Endodermal cell (in vitro differentiated cells): ENCODE measurements around the gene NEDD8. TPM values are rescaled to one million over a fixed set of nuclear protein-coding genes. Genes with fewer than 3 reads are reported as not detected.
A peak's percentile ranks its signal among the peaks of the same experiment; 100 is the strongest.

Source experiments
- DNase-seq: peaks from one replicate; pipeline ENCODE4 v3.0.0-alpha.2; 2017
- H3K27ac ChIP-seq: 2 replicates; pipeline ENCODE4 v1.5.1; 2013; ENCODE audit warnings: mild to moderate bottlenecking, low read depth, low read length, moderate library complexity
- H3K27me3 ChIP-seq: 2 replicates; pipeline ENCODE4 v1.6.1; 2013; ENCODE audit warnings: mild to moderate bottlenecking, low read length, moderate library complexity; ENCODE audit not compliant: insufficient read depth, control insufficient read depth, poor library complexity, severe bottlenecking
- H3K36me3 ChIP-seq: 2 replicates; pipeline ENCODE4 v1.7.0; 2013; ENCODE audit warnings: mild to moderate bottlenecking, low read length, moderate library complexity; ENCODE audit not compliant: control insufficient read depth, insufficient read depth
- H3K4me1 ChIP-seq: one replicate; pipeline ENCODE4 v1.7.0; 2013; ENCODE audit warnings: low read length; ENCODE audit not compliant: control insufficient read depth, insufficient read depth
- H3K4me3 ChIP-seq: 2 replicates; pipeline ENCODE4 v1.5.1; 2013; ENCODE audit warnings: mild to moderate bottlenecking, low read length, moderate library complexity
- H3K9ac ChIP-seq: 2 replicates; pipeline ENCODE4 v1.6.1; 2013; ENCODE audit warnings: mild to moderate bottlenecking, low read length, moderate library complexity; ENCODE audit not compliant: poor library complexity, severe bottlenecking; ENCODE audit errors: extremely low read depth
- H3K9me3 ChIP-seq: 2 replicates; pipeline ENCODE4 v1.6.1; 2013; ENCODE audit warnings: mild to moderate bottlenecking, low read length, moderate library complexity; ENCODE audit not compliant: control insufficient read depth
- H3K27ac Mint-ChIP-seq: 2 replicates; pipeline ENCODE4 v1.8.0; 2020; ENCODE audit warnings: mixed read lengths
- H3K27me3 Mint-ChIP-seq: 2 replicates; pipeline ENCODE4 v1.8.0; 2021; ENCODE audit warnings: mild to moderate bottlenecking, mixed read lengths; ENCODE audit not compliant: insufficient read depth
- H3K36me3 Mint-ChIP-seq: 2 replicates; pipeline ENCODE4 v1.8.0; 2020; ENCODE audit warnings: low read depth, mixed read lengths
- H3K4me1 Mint-ChIP-seq: 2 replicates; pipeline ENCODE4 v1.8.0; 2020; ENCODE audit warnings: mixed read lengths
- H3K4me3 Mint-ChIP-seq: 2 replicates; pipeline ENCODE4 v1.8.0; 2020; ENCODE audit warnings: mild to moderate bottlenecking, moderate library complexity, mixed read lengths
- H3K9me3 Mint-ChIP-seq: 2 replicates; pipeline ENCODE4 v1.8.0; 2020; ENCODE audit warnings: mild to moderate bottlenecking, mixed read lengths
- CTCF ChIP-seq: fragments of 200-600 bp; sonication (generic); conservative IDR thresholded peaks from 2 replicates; pipeline ENCODE4 v1.5.0; 2021; ENCODE audit warnings: antibody characterized with exemption, mild to moderate bottlenecking
- WGBS, 2 experiments: methylation state at CpG; one replicate each; pipeline versions ENCODE4 v1.1.5 to v1.1.7; 2013; ENCODE audit warnings: missing lambda C conversion rate in 2 of 2, mixed read lengths in 1 of 2; ENCODE audit not compliant: insufficient coverage in 1 of 2, insufficient read length in 1 of 2; 5-methylcytosine and 5-hydroxymethylcytosine counted together
- total RNA-seq, 2 donors: library from RNA; stranded (reverse); fragmentation: NEBNext Ultra II Directional in 1 of 2; extraction: Animal tissue kit (Norgen Biotek cat#: 25700) in 1 of 2; gene quantifications; 2 replicates in 1 of 2; 3 replicates in 1 of 2; pipeline ENCODE4 v1.2.1, GENCODE V29; 2021

The NEDD8 gene
- total RNA-seq, 2 donors from 2014 or later: 210 to 267 TPM

DNA sequence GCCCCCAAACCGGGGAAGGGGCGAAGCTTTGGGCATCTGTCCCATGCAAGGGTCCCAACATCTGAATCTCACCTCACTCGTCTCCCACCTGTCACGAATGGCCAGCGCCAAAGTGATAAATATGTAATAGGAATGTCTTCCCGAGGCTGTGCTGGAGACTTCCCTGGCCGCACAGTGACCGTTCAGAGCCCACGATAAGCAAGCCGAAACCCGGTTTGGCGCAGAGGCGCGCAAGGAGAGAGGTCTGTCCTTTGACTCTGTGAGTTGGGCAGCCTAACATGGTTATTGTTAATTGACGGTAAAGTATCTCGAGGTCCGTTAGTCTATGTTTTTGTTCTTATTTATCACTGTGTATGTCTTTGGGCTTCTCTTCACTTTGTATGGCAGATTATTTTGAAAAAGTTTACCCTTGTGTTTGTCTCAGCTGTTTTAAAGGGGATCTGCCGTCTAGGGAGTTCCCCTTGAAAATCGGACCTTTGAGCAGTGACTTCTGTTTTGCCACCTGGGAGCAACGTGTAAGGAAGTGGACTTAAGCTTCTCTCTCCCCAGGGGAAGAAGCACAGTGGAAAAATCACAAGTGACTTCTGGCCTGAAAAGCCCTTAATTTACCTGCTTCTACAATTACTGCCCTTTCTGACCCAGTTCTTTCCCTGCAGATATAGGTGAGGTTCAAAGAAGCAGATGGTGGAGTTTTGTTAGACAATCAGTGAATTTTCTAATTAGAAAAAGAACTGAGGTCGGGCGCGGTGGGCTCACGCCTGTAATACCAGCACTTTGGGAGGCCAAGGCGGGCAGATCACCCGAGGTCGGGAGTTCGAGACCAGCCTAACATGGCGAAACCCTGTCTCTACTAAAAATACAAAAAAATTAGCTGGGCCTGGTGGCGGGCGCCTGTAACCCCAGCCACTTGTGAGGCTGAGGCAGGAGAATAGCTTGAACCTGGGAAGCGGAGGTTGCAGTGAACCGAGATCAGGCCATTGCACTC, 35.8 kb downstream of the NEDD8 start:
- H3K9me3 Mint-ChIP-seq: peaks cover 12% of the 10 kb centered on the region
- no peak for TF ChIP-seq CTCF
- DNase-seq: no peak
- peaks cover 4% of the 10 kb centered on the region for H3K9me3 ChIP-seq
- peaks cover 51% of the 10 kb centered on the region for H3K36me3 Mint-ChIP-seq
- no peaks in the 10 kb centered on the region for H3K27me3 ChIP-seq
- H3K4me3 ChIP-seq: peak overlapping the region; percentile 91
- H3K27ac ChIP-seq: peak overlapping the region; percentile 96
- H3K36me3 ChIP-seq: peaks cover 37% of the 10 kb centered on the region
- H3K9ac ChIP-seq: peak overlapping the region; percentile 93
- peak overlapping the region; percentile 96 for H3K27ac Mint-ChIP-seq
- H3K4me1 Mint-ChIP-seq: peaks cover 8% of the 10 kb centered on the region
- H3K27me3 Mint-ChIP-seq: no peaks in the 10 kb centered on the region
- 28 to 38% methylated on average over 22 to 33 of the region's 33 CpGs for WGBS, 2 experiments
- H3K4me1 ChIP-seq: no peaks in the 10 kb centered on the region
- peak overlapping the region; percentile 77 for H3K4me3 Mint-ChIP-seq

GRCh38 chr14:24195186-24196070, 36.7 kb downstream of the NEDD8 start, which contains the start of gene TM9SF1:
Gene TM9SF1 (minus strand): TSS chr14:24195441. CDS start chr14:24195019, 422 bp downstream.
- peak; percentile 95 for DNase-seq
- peak within 1 kb of the TSS; percentile 96 for H3K27ac ChIP-seq
- peak within 1 kb of the TSS; percentile 93 for H3K9ac ChIP-seq
- 0% methylated on average over 50 to 89 of the region's 89 CpGs for WGBS, 2 experiments
- no peaks in the 10 kb centered on the region for H3K27me3 ChIP-seq
- peak within 1 kb of the TSS; percentile 96 for H3K27ac Mint-ChIP-seq
- peaks cover 39% of the 10 kb centered on the region for H3K36me3 ChIP-seq
- peaks cover 8% of the 10 kb centered on the region for H3K4me1 Mint-ChIP-seq
- no peak for TF ChIP-seq CTCF
- peak within 1 kb of the TSS; percentile 91 for H3K4me3 ChIP-seq
- H3K9me3 ChIP-seq: no peaks in the 10 kb centered on the region
- H3K9me3 Mint-ChIP-seq: peaks cover 3% of the 10 kb centered on the region
- peaks cover 51% of the 10 kb centered on the region for H3K36me3 Mint-ChIP-seq
- peak within 1 kb of the TSS; percentile 77 for H3K4me3 Mint-ChIP-seq
- H3K4me1 ChIP-seq: no peaks in the 10 kb centered on the region
- H3K27me3 Mint-ChIP-seq: no peaks in the 10 kb centered on the region

GRCh38 chr14:24194873-24195185, 37.3 kb downstream of the NEDD8 start:
- Histone ChIP-seq H3K4me3 (peak overlapping the region; percentile 91), H3K9me3 (no peaks in the 10 kb centered on the region), H3K36me3 (peaks cover 41% of the 10 kb centered on the region), H3K27me3 (no peaks in the 10 kb centered on the region), H3K9ac (peak overlapping the region; percentile 93), H3K27ac (peak overlapping the region; percentile 96), H3K4me1 (no peaks in the 10 kb centered on the region)
- no peak for TF ChIP-seq CTCF
- Mint-ChIP-seq H3K27ac (peak overlapping the region; percentile 77), H3K9me3 (no peaks in the 10 kb centered on the region), H3K36me3 (peaks cover 47% of the 10 kb centered on the region), H3K4me3 (peak overlapping the region; percentile 77), H3K27me3 (no peaks in the 10 kb centered on the region), H3K4me1 (peaks cover 8% of the 10 kb centered on the region)
- no peak for DNase-seq
- 63 to 94% methylated on average over 3 to 8 of the region's 8 CpGs for WGBS, 2 experiments
